K562 (cell line): ENCODE measurements around the gene GPATCH4. TPM values are rescaled to one million over a fixed set of nuclear protein-coding genes. Genes with fewer than 3 reads are reported as not detected.
A peak's percentile ranks its signal among the peaks of the same experiment; 100 is the strongest.

Experiments used
- FOXP1 ChIP-seq: sonication (generic); formaldehyde crosslinking; IDR thresholded peaks from 2 replicates; pipeline ENCODE4 v1.8.0; 2022; ENCODE audit warnings: mild to moderate bottlenecking, missing genetic modification reagents
- GABPA ChIP-seq: fragments of 200-800 bp; sonication (Bioruptor generic); conservative IDR thresholded peaks from 2 replicates; pipeline ENCODE4 v1.6.1; 2016; ENCODE audit warnings: low read depth, missing genetic modification characterization, missing compliant biosample characterization
- HDAC6 ChIP-seq: IDR thresholded peaks from 2 replicates; pipeline ENCODE4 v1.6.1; 2012; ENCODE audit warnings: low read depth, mild to moderate bottlenecking, control low read depth, inconsistent platforms, low read length, moderate library complexity
- KAT7 ChIP-seq: sonication (generic); formaldehyde crosslinking; IDR thresholded peaks from 2 replicates; pipeline ENCODE4 v1.8.0; 2022; ENCODE audit warnings: missing genetic modification reagents, mild to moderate bottlenecking, borderline replicate concordance
- SIN3B ChIP-seq: fragments of 450-650 bp; IDR thresholded peaks from 2 replicates; pipeline ENCODE4 v1.6.1; 2017; ENCODE audit warnings: low read depth, mild to moderate bottlenecking, moderate library complexity
- SIX5 ChIP-seq, 2 experiments: IDR thresholded peaks; 2 replicates each; pipeline ENCODE4 v1.6.1; 2011; ENCODE audit warnings: low read length in 2 of 2, borderline replicate concordance in 1 of 2, low read depth in 1 of 2, mild to moderate bottlenecking in 1 of 2, moderate library complexity in 1 of 2; ENCODE audit not compliant: insufficient read depth in 1 of 2
- SMARCA5 ChIP-seq: fragments of 450-650 bp; IDR thresholded peaks from 2 replicates; pipeline ENCODE4 v1.6.1; 2016
- SNIP1 ChIP-seq: fragments of 450-650 bp; IDR thresholded peaks from 2 replicates; pipeline ENCODE4 v1.7.1; 2017; ENCODE audit warnings: low read depth, mild to moderate bottlenecking
- ZEB2 ChIP-seq: fragments of 450-650 bp; IDR thresholded peaks from 2 replicates; pipeline ENCODE4 v1.6.1; 2016
- ZNF212 ChIP-seq: fragments of 450-650 bp; formaldehyde crosslinking; IDR thresholded peaks from 2 replicates; pipeline ENCODE4 v1.4.0; 2020; ENCODE audit warnings: mild to moderate bottlenecking
- ZNF311 ChIP-seq: fragments of 250-450 bp; sonication (Bioruptor Pico); IDR thresholded peaks from 2 replicates; pipeline ENCODE4 v1.4.0; 2020; ENCODE audit warnings: mild to moderate bottlenecking, moderate library complexity
- ZNF644 ChIP-seq: fragments of 200-800 bp; sonication (Bioruptor generic); IDR thresholded peaks from 2 replicates; pipeline ENCODE4 v1.6.1; 2016; ENCODE audit warnings: low read depth, missing genetic modification characterization, missing compliant biosample characterization
- polyA plus RNA-seq, 8 experiments: library from polyadenylated mRNA; depleted of rRNA in 4 of 8; stranded (reverse) in 5 of 8; unstranded in 3 of 8; fragments of >200 nt; fragmentation: Nextera tagmentation in 2 of 8; fragmentation: Illumina TruSeq in 1 of 8; extraction: Ambion mirVana in 2 of 8; extraction: Trizol in 1 of 8; gene quantifications; 2 replicates each; pipeline versions ENCODE4 v1.2.1 to v1.2.3, GENCODE V29; 2011 to 2014; ENCODE audit warnings: inconsistent platforms in 1 of 8, missing spikeins in 1 of 8
- total RNA-seq, 7 experiments: library from RNA; depleted of rRNA in 6 of 7; stranded (reverse); fragments of >200 nt in 6 of 7; fragmentation: Illumina TruSeq in 2 of 7; extraction: Trizol in 2 of 7; gene quantifications; 2 replicates each; pipeline versions ENCODE4 v1.2.1 to v1.2.3, GENCODE V29; 2011 to 2021; ENCODE audit warnings: low replicate concordance in 1 of 7
- TF ChIP-seq, protein P1 (sequence below): sonication (generic); formaldehyde crosslinking; IDR thresholded peaks from 2 replicates; pipeline ENCODE4 v1.8.1; 2023; ENCODE audit warnings: missing genetic modification reagents, mild to moderate bottlenecking, borderline replicate concordance
- TF ChIP-seq, protein P2 (sequence below): fragments of 150-350 bp; conservative IDR thresholded peaks from 2 replicates; pipeline ENCODE4 v1.6.1; 2014; ENCODE audit warnings: low read length
- TF ChIP-seq, protein P3 (sequence below): fragments of 450-650 bp; IDR thresholded peaks from 2 replicates; pipeline ENCODE4 v1.6.1; 2016
- TF ChIP-seq, protein P4 (sequence below): fragments of 450-650 bp; formaldehyde crosslinking; conservative IDR thresholded peaks from 2 replicates; pipeline ENCODE4 v1.4.0; 2022; ENCODE audit warnings: mild to moderate bottlenecking, missing genetic modification characterization

Gene GPATCH4
- total and polyA plus RNA-seq, 9 of the 15 experiments (the other 6 are each of a cell fraction or from before 2014, with no cell fraction given), result 43.7 to 105 (median 76.5) TPM

GRCh38 chr1:156623946-156624813 is 22.9 kb upstream of the GPATCH4 start (continued):
- TF ChIP-seq ZNF212 (CRISPR knock-in tag) (no peak), SIN3B (peak; percentile 81), GABPA (tag) (no peak), SIX5 (IDR thresholded peaks at IDR 0.05; ENCODE audit: borderline replicate concordance in 1 of 2, insufficient read depth in 1 of 2, low read depth in 1 of 2, low read length in 2 of 2) (peak in 1 of 2 experiments; percentile 24; a peak in 1 of 4 replicates), SMARCA5 (no peak), ZNF644 (tag) (no peak), ZEB2 (no peak), ZNF311 (CRISPR knock-in tag) (no peak), SNIP1 (no peak), KAT7 (CRISPR knock-in tag) (peak; percentile 24; the same call in 1 of the 2 replicates), HDAC6 (no peak), FOXP1 (CRISPR knock-in tag) (0 out of 2 replicates have a peak, but pooled peaks have one; percentile 41)
- TF ChIP-seq, protein P1, sequence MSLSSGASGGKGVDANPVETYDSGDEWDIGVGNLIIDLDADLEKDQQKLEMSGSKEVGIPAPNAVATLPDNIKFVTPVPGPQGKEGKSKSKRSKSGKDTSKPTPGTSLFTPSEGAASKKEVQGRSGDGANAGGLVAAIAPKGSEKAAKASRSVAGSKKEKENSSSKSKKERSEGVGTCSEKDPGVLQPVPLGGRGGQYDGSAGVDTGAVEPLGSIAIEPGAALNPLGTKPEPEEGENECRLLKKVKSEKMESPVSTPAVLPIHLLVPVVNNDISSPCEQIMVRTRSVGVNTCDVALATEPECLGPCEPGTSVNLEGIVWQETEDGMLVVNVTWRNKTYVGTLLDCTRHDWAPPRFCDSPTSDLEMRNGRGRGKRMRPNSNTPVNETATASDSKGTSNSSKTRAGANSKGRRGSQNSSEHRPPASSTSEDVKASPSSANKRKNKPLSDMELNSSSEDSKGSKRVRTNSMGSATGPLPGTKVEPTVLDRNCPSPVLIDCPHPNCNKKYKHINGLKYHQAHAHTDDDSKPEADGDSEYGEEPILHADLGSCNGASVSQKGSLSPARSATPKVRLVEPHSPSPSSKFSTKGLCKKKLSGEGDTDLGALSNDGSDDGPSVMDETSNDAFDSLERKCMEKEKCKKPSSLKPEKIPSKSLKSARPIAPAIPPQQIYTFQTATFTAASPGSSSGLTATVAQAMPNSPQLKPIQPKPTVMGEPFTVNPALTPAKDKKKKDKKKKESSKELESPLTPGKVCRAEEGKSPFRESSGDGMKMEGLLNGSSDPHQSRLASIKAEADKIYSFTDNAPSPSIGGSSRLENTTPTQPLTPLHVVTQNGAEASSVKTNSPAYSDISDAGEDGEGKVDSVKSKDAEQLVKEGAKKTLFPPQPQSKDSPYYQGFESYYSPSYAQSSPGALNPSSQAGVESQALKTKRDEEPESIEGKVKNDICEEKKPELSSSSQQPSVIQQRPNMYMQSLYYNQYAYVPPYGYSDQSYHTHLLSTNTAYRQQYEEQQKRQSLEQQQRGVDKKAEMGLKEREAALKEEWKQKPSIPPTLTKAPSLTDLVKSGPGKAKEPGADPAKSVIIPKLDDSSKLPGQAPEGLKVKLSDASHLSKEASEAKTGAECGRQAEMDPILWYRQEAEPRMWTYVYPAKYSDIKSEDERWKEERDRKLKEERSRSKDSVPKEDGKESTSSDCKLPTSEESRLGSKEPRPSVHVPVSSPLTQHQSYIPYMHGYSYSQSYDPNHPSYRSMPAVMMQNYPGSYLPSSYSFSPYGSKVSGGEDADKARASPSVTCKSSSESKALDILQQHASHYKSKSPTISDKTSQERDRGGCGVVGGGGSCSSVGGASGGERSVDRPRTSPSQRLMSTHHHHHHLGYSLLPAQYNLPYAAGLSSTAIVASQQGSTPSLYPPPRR (CRISPR knock-in tag), result no peak
- TF ChIP-seq, protein P2, sequence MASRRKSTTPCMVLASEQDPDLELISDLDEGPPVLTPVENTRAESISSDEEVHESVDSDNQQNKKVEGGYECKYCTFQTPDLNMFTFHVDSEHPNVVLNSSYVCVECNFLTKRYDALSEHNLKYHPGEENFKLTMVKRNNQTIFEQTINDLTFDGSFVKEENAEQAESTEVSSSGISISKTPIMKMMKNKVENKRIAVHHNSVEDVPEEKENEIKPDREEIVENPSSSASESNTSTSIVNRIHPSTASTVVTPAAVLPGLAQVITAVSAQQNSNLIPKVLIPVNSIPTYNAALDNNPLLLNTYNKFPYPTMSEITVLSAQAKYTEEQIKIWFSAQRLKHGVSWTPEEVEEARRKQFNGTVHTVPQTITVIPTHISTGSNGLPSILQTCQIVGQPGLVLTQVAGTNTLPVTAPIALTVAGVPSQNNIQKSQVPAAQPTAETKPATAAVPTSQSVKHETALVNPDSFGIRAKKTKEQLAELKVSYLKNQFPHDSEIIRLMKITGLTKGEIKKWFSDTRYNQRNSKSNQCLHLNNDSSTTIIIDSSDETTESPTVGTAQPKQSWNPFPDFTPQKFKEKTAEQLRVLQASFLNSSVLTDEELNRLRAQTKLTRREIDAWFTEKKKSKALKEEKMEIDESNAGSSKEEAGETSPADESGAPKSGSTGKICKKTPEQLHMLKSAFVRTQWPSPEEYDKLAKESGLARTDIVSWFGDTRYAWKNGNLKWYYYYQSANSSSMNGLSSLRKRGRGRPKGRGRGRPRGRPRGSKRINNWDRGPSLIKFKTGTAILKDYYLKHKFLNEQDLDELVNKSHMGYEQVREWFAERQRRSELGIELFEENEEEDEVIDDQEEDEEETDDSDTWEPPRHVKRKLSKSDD, result no peak
- TF ChIP-seq, protein P3, sequence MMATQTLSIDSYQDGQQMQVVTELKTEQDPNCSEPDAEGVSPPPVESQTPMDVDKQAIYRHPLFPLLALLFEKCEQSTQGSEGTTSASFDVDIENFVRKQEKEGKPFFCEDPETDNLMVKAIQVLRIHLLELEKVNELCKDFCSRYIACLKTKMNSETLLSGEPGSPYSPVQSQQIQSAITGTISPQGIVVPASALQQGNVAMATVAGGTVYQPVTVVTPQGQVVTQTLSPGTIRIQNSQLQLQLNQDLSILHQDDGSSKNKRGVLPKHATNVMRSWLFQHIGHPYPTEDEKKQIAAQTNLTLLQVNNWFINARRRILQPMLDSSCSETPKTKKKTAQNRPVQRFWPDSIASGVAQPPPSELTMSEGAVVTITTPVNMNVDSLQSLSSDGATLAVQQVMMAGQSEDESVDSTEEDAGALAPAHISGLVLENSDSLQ, result no peak
- TF ChIP-seq, protein P4, sequence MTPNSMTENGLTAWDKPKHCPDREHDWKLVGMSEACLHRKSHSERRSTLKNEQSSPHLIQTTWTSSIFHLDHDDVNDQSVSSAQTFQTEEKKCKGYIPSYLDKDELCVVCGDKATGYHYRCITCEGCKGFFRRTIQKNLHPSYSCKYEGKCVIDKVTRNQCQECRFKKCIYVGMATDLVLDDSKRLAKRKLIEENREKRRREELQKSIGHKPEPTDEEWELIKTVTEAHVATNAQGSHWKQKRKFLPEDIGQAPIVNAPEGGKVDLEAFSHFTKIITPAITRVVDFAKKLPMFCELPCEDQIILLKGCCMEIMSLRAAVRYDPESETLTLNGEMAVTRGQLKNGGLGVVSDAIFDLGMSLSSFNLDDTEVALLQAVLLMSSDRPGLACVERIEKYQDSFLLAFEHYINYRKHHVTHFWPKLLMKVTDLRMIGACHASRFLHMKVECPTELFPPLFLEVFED (CRISPR knock-in tag), result no peak
